DMS 273 (cell line): ENCODE measurements around the gene PFDN4.

ENCODE experiments used
- DNase-seq: peaks from one replicate; lab custom pipeline; 2025; ENCODE audit not compliant: unreplicated experiment; lab: John Stamatoyannopoulos, UW

Gene PFDN4

DNA sequence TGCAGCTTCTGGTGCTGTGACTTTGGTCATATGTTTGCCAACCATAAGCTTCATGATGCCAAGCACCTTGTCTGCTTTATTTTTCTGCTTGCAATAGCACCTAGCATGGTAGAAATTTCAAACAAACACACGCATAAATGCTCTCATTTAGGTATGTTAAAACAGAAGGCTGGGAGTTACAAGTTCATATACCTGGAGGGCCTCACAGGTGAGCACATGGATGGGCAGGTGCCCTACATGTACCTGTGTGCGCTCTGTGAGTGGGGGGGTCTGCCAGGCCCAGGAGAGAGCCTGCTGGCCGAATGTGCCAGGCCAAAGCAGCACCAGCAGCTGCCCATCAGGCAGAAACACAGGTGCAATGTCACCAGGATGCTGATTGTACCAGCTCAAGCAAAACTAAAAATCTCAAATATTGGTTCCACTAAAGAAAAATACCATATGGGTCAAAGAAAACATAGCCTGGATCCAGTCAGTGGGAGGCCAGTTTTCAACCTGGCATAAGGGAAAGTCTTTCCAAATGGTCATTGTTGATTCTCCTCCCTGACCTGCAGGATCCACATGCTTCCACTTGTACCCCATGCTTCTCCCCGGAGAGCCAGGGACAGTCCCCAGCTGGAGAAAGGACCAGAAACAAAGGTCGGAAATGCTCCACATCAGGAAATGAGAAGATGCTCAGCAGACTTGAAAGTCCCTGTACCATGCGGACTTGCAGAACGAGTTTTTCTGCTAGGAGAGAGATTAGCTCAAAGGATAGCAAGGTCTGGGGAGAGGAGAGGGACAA, 7.2 kb upstream of the PFDN4 start:
- DNase-seq, result no peak

- no peak for DNase-seq
Measured at GRCh38 chr20:54201268-54201846, 6.5 kb upstream of the PFDN4 start.

DNA sequence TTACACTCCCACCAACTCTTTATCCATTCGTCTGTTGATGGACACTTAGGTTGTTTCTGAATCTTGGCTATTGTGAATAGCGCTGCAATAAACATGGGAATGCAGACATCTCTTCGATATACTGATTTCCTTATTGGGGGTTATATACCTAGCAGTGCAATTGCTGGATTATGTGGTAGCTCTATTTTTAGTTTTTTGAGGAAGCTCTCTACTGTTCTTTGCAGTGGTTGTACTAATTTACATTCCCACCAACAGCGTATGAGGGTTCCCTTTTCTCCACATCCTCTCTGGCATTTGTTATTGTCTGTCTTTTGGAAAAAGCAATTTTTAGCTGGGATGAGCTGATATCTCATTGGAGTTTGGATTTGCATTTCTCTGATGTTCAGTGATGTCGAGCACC, 4.6 kb upstream of the PFDN4 start:
- DNase-seq, result no peak

DNA sequence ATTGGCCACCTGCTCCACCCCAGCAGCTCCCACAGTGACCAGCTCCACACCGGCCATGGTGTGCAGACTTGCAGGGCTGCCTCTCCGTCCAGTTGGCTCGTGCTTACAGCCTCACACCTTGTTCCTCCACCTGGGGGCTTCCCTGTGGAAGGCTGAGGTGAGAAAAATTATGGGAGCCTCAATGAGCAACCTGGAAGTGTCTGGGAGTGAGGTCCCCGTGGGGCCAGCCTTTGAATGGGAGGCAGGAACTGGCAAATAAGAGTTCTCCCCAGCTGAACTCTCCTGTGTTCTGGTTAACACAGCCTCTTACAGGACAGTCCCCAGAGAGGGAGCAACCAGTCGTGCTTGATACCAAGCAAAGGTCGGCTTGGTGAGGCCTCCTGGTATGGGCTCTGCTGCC, 3.8 kb upstream of the PFDN4 start:
- DNase-seq, result no peak

- no peak for DNase-seq
Measured at GRCh38 chr20:54204481-54204880, 3.4 kb upstream of the PFDN4 start.

- no peak for DNase-seq
Measured at GRCh38 chr20:54205450-54205849, 2.4 kb upstream of the PFDN4 start.

GRCh38 chr20:54207053-54207742, 689 bp upstream of the PFDN4 start:
- DNase-seq, result no peak

GRCh38 chr20:54208548-54209176, 775 bp downstream of the PFDN4 start:
- DNase-seq, result peak; percentile 53

DNA sequence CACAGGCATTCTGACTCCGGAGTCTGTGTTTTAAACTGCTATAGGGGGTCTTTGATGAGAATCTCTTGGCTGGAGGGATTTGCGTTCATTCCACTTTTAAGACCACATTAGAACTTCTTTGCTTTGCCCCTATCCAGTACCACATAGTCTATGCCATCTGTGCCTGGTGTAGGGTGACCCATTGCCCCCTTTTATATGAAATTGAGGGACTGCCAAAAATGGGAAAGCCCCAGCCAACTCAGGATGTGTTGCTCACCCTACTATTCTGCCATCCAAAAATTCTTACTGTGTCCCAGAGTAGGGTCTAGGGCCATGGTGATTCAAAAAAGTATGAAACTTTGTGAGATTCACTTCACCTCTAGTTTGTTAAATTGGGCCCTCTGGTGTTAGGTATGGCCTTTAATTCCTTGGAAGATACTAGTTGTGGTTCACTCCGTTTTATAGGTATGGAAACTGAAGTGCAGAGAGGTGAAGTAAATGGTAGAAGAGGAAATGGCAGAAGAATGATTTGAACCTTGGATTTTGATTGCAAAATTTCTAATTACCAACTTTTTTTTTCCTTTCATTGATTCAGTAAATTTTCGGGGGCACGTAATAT, 1.4 kb downstream of the PFDN4 start:
- peak; percentile 23 for DNase-seq

GRCh38 chr20:54212226-54212625, 4.3 kb downstream of the PFDN4 start:
- DNase-seq, result no peak

DNA sequence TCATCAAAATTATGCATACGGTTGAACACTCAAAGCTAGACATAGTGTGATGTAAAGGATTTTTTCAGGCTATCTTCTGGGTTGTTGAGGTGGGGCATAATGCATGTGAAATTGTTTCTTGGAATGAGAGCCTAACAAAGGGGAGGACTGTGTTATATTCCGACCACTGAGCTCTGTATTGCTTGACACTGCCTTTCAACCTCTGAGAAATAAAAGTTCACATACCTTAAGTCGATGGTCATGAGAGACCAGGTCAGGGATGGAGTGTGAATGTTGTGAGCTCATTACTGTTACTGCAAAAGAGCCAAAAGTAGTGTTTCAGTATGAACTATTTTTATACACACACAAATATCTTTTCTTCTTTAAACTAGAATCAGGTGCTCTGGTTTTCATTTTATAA, 5.0 kb downstream of the PFDN4 start:
- no peak for DNase-seq

GRCh38 chr20:54214566-54214965, 6.7 kb downstream of the PFDN4 start:
- DNase-seq, result no peak

- DNase-seq, result no peak
Measured at GRCh38 chr20:54215157-54215789, 7.4 kb downstream of the PFDN4 start.

DNA sequence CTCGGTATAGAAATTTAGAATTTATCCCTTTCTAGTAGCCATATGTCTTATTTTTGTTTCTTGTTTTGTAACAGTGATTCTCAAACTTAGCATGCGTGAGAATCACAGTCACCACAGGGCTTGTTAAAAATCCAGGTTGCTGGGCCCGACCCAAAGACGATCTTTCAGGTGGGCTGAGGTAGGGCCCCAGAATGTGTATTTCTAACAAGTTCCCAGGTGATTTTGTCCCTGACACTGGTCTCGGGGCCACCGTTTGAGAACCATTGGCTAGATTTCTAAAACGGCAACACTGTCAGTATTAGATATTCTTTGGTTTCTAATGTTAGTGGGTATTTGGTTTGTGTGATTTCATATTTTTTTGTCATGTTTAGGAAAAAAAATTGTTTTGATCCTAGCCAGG, 9.9 kb downstream of the PFDN4 start:
- no peak for DNase-seq

DNA sequence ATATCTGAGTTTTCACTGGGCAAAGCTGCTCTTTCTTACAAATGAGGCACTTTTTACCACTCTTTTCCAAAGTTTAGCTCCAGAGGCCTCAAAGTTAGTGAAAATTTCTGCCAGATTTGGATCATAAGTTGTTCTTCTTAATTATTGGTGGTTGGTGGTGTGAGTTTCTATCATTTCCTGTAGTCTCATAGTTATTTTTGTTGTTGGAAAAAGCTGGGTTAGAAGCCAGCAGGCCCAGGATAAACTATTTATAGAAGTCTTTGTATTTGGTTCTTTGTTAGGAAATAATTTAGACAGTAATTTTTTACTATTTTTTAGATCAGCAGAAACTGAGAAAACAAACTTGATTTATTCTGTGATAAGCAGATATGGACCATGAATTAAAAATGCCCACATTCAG, 10.6 kb downstream of the PFDN4 start:
- no peak for DNase-seq

- DNase-seq, result peak; percentile 73
Measured at GRCh38 chr20:54219751-54220426, 12.0 kb downstream of the PFDN4 start.

DNA sequence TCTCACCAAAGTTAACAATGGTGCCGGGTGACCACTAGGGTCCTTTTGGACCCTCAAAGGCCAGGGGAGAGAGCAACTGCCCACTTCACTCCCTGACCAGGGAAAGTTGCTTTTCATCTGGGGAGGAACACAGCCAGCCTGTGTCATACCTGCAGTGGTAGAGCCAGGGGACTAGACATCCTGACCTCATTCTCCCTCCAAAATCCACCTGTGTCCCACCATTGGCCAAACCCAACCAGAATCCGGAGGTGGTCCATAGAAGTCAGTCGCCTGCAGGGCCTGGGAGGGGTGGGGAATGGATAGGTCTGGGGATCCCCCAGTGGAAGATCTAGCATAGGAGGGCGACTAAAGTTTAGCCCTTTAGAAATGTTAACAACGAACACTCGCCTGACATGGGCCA, 12.8 kb downstream of the PFDN4 start:
- no peak for DNase-seq

DNA sequence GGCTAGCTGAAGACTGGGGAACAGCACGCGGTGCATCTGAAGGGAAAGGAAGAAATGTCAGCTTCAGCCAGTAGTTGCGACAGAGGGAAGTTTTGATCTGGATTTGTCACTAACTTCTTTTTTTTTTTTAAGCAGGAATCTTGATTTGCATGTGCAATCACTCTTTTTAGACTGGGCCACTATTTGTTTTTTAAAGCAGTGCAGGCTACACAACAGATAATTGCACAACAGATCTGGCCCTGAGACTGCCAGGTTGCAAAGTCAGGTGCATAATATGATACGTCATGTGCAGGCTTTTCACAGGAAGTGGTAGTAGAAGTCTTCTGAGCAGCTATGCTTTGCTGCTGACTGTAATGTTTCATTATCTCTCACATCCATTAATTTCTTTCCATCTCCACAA, 13.5 kb downstream of the PFDN4 start:
- no peak for DNase-seq

DNA sequence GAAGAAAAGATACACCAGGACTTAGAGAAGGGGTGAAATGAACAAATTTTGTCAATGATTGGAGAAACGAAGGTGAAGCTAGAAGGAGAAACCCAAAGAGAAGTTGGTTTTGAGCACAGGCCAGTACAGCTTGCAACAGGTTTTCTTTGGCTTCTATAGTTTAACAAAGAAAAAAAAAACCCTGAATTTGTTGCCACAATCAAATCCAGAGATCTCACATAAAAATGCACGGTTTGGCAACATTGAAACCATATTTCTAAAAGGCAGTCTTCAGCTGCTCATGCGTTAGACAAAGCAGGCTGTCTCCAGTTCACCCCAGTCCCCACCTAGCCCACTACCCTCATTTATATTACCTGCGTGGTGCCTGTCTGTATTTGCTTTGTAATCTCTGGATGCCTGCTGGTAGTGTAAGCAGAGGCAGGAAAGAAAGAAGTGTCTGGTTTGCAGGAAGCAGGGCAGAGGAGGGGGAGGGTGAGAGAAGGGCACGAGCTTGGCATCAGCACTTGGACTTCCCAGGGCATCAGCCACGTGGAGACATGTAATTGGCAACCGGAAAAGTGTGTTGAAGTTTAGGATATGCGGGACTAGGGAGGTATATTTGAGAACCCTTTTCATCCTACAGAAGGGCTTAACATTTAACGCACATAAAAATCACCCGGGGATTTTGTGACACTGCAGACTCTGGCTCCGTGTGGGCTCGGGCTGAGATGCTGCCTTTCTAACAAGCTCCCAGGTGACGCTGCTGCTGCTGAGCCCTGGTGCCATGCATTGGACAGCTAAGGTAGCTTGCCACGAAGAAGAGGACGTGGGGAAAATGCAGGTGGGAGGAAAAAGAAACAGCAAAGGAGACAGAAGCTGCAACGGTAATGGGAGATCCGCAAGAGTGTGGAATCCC, 14.4 kb downstream of the PFDN4 start:
- no peak for DNase-seq
